HEK293 (cell line): ENCODE data around the gene GPR141.

Source experiments
- CTCF ChIA-PET: fragments of 350-600 bp; formaldehyde crosslinking; extraction: SDS; loops from one replicate; lab custom pipeline; 2021; ENCODE audit warnings: antibody characterized with exemption; lab: Yijun Ruan, JAX
- POLR2A ChIA-PET: fragments of 300-600 bp; formaldehyde crosslinking; extraction: SDS; loops from one replicate; lab custom pipeline; 2020; ENCODE audit warnings: antibody characterized with exemption, inconsistent platforms; lab: Yijun Ruan, JAX
- H3K27ac ChIP-seq: fragments of 200-500 bp; sonication (Bioruptor generic); 2 replicates; pipeline ENCODE4 v1.5.1; 2014; ENCODE audit warnings: low read depth, low read length, control low read depth, inconsistent platforms; ENCODE audit errors: extremely low read depth
- H3K36me3 ChIP-seq, 2 experiments: fragments of 200-500 bp in 1 of 2; sonication (Bioruptor generic) in 1 of 2; 1 replicate in 1 of 2; 2 replicates in 1 of 2; pipeline ENCODE4 v1.5.1; 2014 to 2017; ENCODE audit warnings: inconsistent platforms in 2 of 2, low read length in 2 of 2; ENCODE audit not compliant: control insufficient read depth in 2 of 2, insufficient read depth in 1 of 2
- H3K4me1 ChIP-seq: fragments of 200-500 bp; sonication (Bioruptor generic); 2 replicates; pipeline ENCODE4 v1.5.1; 2014; ENCODE audit warnings: mild to moderate bottlenecking, low read length, inconsistent platforms; ENCODE audit not compliant: control insufficient read depth, insufficient read depth
- H3K4me3 ChIP-seq: 2 replicates; pipeline ENCODE4 v1.5.1; 2011; ENCODE audit warnings: low read depth, mild to moderate bottlenecking, control low read depth, low read length, moderate library complexity
- H3K9me3 ChIP-seq: fragments of 200-500 bp; sonication (Bioruptor generic); 2 replicates; pipeline ENCODE4 v1.5.1; 2014; ENCODE audit warnings: low read depth, low read length, inconsistent platforms; ENCODE audit not compliant: control insufficient read depth, insufficient read depth
- BCL6B ChIP-seq: fragments of 450-650 bp; formaldehyde crosslinking; IDR thresholded peaks from 2 replicates; pipeline ENCODE4 v1.5.1; 2017; ENCODE audit warnings: missing biosample characterization, missing genetic modification characterization
- FEZF1 ChIP-seq: fragments of 450-650 bp; formaldehyde crosslinking; IDR thresholded peaks from 2 replicates; pipeline ENCODE4 v1.5.1; 2016; ENCODE audit warnings: missing biosample characterization, missing genetic modification characterization
- KLF16 ChIP-seq: fragments of 450-650 bp; formaldehyde crosslinking; IDR thresholded peaks from 2 replicates; pipeline ENCODE4 v1.5.1; 2017; ENCODE audit warnings: missing biosample characterization, missing genetic modification characterization
- MZF1 ChIP-seq: fragments of 450-650 bp; formaldehyde crosslinking; IDR thresholded peaks from 2 replicates; pipeline ENCODE4 v1.5.1; 2017; ENCODE audit warnings: missing biosample characterization, missing genetic modification characterization, borderline replicate concordance
- REST ChIP-seq: fragments of 450-650 bp; formaldehyde crosslinking; IDR thresholded peaks from 2 replicates; pipeline ENCODE4 v1.5.1; 2016; ENCODE audit warnings: missing biosample characterization, missing genetic modification characterization
- YY1 ChIP-seq: fragments of 450-650 bp; formaldehyde crosslinking; IDR thresholded peaks from 2 replicates; pipeline ENCODE4 v1.5.1; 2018; ENCODE audit warnings: missing biosample characterization, missing genetic modification characterization
- ZBTB17 ChIP-seq: fragments of 450-650 bp; formaldehyde crosslinking; IDR thresholded peaks from 2 replicates; pipeline ENCODE4 v1.5.1; 2016; ENCODE audit warnings: missing biosample characterization, missing genetic modification characterization
- ZFP3 ChIP-seq: fragments of 450-650 bp; formaldehyde crosslinking; IDR thresholded peaks from 2 replicates; pipeline ENCODE4 v1.5.1; 2016; ENCODE audit warnings: low read depth, missing biosample characterization, missing genetic modification characterization
- ZNF175 ChIP-seq: fragments of 450-650 bp; formaldehyde crosslinking; IDR thresholded peaks from 2 replicates; pipeline ENCODE4 v1.5.1; 2016; ENCODE audit warnings: missing biosample characterization, missing genetic modification characterization
- ZNF19 ChIP-seq: fragments of 450-650 bp; formaldehyde crosslinking; IDR thresholded peaks from 2 replicates; pipeline ENCODE4; 2016; ENCODE audit warnings: missing biosample characterization, missing genetic modification characterization, low read depth
- ZNF280C ChIP-seq: fragments of 450-650 bp; formaldehyde crosslinking; IDR thresholded peaks from 2 replicates; pipeline ENCODE4 v1.5.1; 2016; ENCODE audit warnings: missing biosample characterization, missing genetic modification characterization
- ZNF600 ChIP-seq: fragments of 450-650 bp; formaldehyde crosslinking; IDR thresholded peaks from 2 replicates; pipeline ENCODE4 v1.5.1; 2016; ENCODE audit warnings: missing biosample characterization, missing genetic modification characterization
- ZNF777 ChIP-seq: fragments of 450-650 bp; formaldehyde crosslinking; IDR thresholded peaks from 2 replicates; pipeline ENCODE4 v1.5.1; 2017; ENCODE audit warnings: missing biosample characterization, missing genetic modification characterization, borderline replicate concordance
- ZNF837 ChIP-seq: fragments of 450-650 bp; formaldehyde crosslinking; IDR thresholded peaks from 2 replicates; pipeline ENCODE4 v1.5.1; 2016; ENCODE audit warnings: missing biosample characterization, missing genetic modification characterization
- ZSCAN23 ChIP-seq: fragments of 450-650 bp; formaldehyde crosslinking; IDR thresholded peaks from 2 replicates; pipeline ENCODE4 v1.5.1; 2016; ENCODE audit warnings: missing biosample characterization, missing genetic modification characterization
- TF ChIP-seq, protein P1 (sequence below): fragments of 450-650 bp; formaldehyde crosslinking; IDR thresholded peaks from 2 replicates; pipeline ENCODE4 v1.5.1; 2016; ENCODE audit warnings: missing biosample characterization, missing genetic modification characterization
- TF ChIP-seq, protein P2 (sequence below): fragments of 450-650 bp; formaldehyde crosslinking; IDR thresholded peaks from 2 replicates; pipeline ENCODE4 v1.5.1; 2016; ENCODE audit warnings: missing biosample characterization, missing genetic modification characterization
- TF ChIP-seq, protein P3 (sequence below): fragments of 450-650 bp; formaldehyde crosslinking; IDR thresholded peaks from 2 replicates; pipeline ENCODE4 v1.5.1; 2017; ENCODE audit warnings: missing biosample characterization, missing genetic modification characterization
- TF ChIP-seq, protein P4 (sequence below): fragments of 450-650 bp; formaldehyde crosslinking; IDR thresholded peaks from 2 replicates; pipeline ENCODE4 v1.5.1; 2016; ENCODE audit warnings: missing biosample characterization, missing genetic modification characterization, borderline replicate concordance

Gene GPR141

DNA sequence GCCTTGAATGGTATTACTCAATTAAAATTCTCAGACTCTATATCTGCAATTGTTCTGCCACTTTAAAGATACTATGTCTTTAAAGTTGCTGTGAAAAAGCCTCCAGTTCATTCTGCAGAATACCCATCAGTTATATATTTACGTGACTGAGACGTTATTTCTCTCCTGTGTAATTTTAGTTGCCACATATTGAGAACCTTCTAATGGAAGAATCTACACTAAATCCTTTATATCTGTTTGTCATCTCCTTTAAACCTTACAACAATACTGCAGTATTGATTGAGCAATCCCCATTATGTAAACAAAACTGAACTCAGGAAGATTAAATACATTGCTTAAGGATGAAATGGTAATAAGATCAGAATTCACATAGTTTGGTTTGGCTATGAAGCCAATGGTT lies 30.0 kb downstream of the GPR141 start:
- no peaks in the 10 kb centered on the region for H3K36me3 ChIP-seq
- ChIA-PET POLR2A (no interaction called here), CTCF (no interaction called here)
- no peaks in the 10 kb centered on the region for H3K9me3 ChIP-seq
- no peak overlapping the region for H3K4me3 ChIP-seq
- no peaks in the 10 kb centered on the region for H3K4me1 ChIP-seq
- TF ChIP-seq ZNF175 (tag by site-specific recombination) (no peak), ZFP3 (tag by site-specific recombination) (no peak), KLF16 (tag by site-specific recombination) (no peak), MZF1 (no peak), ZNF600 (tag by site-specific recombination) (no peak), BCL6B (tag by site-specific recombination) (no peak), ZNF837 (no peak), ZSCAN23 (tag by site-specific recombination) (no peak), ZNF280C (no peak), ZBTB17 (no peak), REST (no peak), YY1 (tag by site-specific recombination) (no peak), ZNF19 (tag by site-specific recombination) (no peak), ZNF777 (tag by site-specific recombination) (no peak), FEZF1 (no peak)
- TF ChIP-seq, protein P1, sequence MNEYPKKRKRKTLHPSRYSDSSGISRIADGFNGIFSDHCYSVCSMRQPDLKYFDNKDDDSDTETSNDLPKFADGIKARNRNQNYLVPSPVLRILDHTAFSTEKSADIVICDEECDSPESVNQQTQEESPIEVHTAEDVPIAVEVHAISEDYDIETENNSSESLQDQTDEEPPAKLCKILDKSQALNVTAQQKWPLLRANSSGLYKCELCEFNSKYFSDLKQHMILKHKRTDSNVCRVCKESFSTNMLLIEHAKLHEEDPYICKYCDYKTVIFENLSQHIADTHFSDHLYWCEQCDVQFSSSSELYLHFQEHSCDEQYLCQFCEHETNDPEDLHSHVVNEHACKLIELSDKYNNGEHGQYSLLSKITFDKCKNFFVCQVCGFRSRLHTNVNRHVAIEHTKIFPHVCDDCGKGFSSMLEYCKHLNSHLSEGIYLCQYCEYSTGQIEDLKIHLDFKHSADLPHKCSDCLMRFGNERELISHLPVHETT, result no peak
- TF ChIP-seq, protein P2, sequence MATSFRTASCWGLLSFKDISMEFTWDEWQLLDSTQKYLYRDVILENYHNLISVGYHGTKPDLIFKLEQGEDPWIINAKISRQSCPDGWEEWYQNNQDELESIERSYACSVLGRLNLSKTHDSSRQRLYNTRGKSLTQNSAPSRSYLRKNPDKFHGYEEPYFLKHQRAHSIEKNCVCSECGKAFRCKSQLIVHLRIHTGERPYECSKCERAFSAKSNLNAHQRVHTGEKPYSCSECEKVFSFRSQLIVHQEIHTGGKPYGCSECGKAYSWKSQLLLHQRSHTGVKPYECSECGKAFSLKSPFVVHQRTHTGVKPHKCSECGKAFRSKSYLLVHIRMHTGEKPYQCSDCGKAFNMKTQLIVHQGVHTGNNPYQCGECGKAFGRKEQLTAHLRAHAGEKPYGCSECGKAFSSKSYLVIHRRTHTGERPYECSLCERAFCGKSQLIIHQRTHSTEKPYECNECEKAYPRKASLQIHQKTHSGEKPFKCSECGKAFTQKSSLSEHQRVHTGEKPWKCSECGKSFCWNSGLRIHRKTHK (tag by site-specific recombination), result no peak
- TF ChIP-seq, protein P3, sequence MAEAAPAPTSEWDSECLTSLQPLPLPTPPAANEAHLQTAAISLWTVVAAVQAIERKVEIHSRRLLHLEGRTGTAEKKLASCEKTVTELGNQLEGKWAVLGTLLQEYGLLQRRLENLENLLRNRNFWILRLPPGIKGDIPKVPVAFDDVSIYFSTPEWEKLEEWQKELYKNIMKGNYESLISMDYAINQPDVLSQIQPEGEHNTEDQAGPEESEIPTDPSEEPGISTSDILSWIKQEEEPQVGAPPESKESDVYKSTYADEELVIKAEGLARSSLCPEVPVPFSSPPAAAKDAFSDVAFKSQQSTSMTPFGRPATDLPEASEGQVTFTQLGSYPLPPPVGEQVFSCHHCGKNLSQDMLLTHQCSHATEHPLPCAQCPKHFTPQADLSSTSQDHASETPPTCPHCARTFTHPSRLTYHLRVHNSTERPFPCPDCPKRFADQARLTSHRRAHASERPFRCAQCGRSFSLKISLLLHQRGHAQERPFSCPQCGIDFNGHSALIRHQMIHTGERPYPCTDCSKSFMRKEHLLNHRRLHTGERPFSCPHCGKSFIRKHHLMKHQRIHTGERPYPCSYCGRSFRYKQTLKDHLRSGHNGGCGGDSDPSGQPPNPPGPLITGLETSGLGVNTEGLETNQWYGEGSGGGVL (tag by site-specific recombination), result no peak
- TF ChIP-seq, protein P4, sequence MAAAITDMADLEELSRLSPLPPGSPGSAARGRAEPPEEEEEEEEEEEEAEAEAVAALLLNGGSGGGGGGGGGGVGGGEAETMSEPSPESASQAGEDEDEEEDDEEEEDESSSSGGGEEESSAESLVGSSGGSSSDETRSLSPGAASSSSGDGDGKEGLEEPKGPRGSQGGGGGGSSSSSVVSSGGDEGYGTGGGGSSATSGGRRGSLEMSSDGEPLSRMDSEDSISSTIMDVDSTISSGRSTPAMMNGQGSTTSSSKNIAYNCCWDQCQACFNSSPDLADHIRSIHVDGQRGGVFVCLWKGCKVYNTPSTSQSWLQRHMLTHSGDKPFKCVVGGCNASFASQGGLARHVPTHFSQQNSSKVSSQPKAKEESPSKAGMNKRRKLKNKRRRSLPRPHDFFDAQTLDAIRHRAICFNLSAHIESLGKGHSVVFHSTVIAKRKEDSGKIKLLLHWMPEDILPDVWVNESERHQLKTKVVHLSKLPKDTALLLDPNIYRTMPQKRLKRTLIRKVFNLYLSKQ (tag by site-specific recombination), result no peak
- TF ChIP-seq, all 188 proteins: peak for 0
- no peak overlapping the region for H3K27ac ChIP-seq
